H1 (cell line): ENCODE data around the gene NHERF2. TPM values are rescaled to one million over a fixed set of nuclear protein-coding genes. Genes with fewer than 3 reads are reported as not detected.

Source experiments
- CTCF ChIA-PET: fragments of 300-600 bp; sonication (Branson Sonifier 250); formaldehyde crosslinking; loops from one replicate; lab custom pipeline; 2021; ENCODE audit not compliant: partially characterized antibody; lab: Charles Lee
- POLR2A ChIA-PET: fragments of 300-600 bp; sonication (Branson Sonifier 250); formaldehyde crosslinking; loops from one replicate; lab custom pipeline; 2021; ENCODE audit warnings: inconsistent platforms; ENCODE audit not compliant: partially characterized antibody; lab: Charles Lee
- DNase-seq, 2 experiments: peaks; one replicate each; pipeline versions ENCODE4 v3.0.0 to v3.0.0-alpha.2; 2010 to 2022; ENCODE audit warnings: low spot score in 2 of 2, low read depth in 1 of 2, mixed read lengths in 1 of 2
- FAIRE-seq: peaks from 2 replicates; lab custom pipeline; 2011; peaks lifted over from hg19 to GRCh38; lab: Jason Lieb, UNC
- H2AFZ ChIP-seq: 2 replicates; pipeline ENCODE4 v1.8.1; 2012; ENCODE audit warnings: low read length, inconsistent platforms
- H2AK5ac ChIP-seq: 2 replicates; pipeline ENCODE4 v1.6.1; 2013; ENCODE audit warnings: low read depth, low read length
- H2BK120ac ChIP-seq: replicated peaks from 2 replicates; pipeline ENCODE3; 2013; ENCODE audit warnings: low read depth, low read length, inconsistent platforms
- H2BK12ac ChIP-seq: 2 replicates; pipeline ENCODE4 v1.6.1; 2013; ENCODE audit warnings: low read depth, low read length
- H2BK15ac ChIP-seq: 2 replicates; pipeline ENCODE4 v1.6.1; 2013; ENCODE audit warnings: low read length
- H2BK20ac ChIP-seq: 2 replicates; pipeline ENCODE4 v1.6.1; 2013; ENCODE audit warnings: low read length
- H2BK5ac ChIP-seq: 2 replicates; pipeline ENCODE4 v1.6.1; 2013; ENCODE audit warnings: low read depth, low read length
- H3K14ac ChIP-seq: 2 replicates; pipeline ENCODE4 v1.6.1; 2013; ENCODE audit warnings: inconsistent platforms; ENCODE audit not compliant: insufficient read length
- H3K18ac ChIP-seq: 2 replicates; pipeline ENCODE4 v1.6.1; 2013; ENCODE audit warnings: low read length; ENCODE audit errors: extremely low read depth
- H3K23ac ChIP-seq: 2 replicates; pipeline ENCODE4 v1.6.1; 2013; ENCODE audit warnings: inconsistent platforms; ENCODE audit not compliant: insufficient read length
- H3K23me2 ChIP-seq: 2 replicates; pipeline ENCODE4 v1.6.1; 2013; ENCODE audit warnings: low read depth, low read length
- H3K27ac ChIP-seq: 2 replicates; pipeline ENCODE4 v1.6.1; 2011; ENCODE audit warnings: low read depth, low read length, inconsistent platforms
- H3K27me3 ChIP-seq, 4 experiments: replicated peaks in 1 of 4; 1 replicate in 1 of 4; 2 replicates in 3 of 4; pipeline versions ENCODE4 v1.6.1 to v1.8.1; 2011 to 2013; ENCODE audit warnings: low read length in 3 of 4, mild to moderate bottlenecking in 3 of 4, inconsistent platforms in 2 of 4, mixed read lengths in 2 of 4, moderate library complexity in 1 of 4; ENCODE audit not compliant: control insufficient read depth in 3 of 4, insufficient read depth in 3 of 4; ENCODE audit errors: extremely low read depth in 1 of 4
- H3K36me3 ChIP-seq, 4 experiments: 2 replicates each; pipeline versions ENCODE4 v1.6.1 to v1.8.1; 2011 to 2013; ENCODE audit warnings: mild to moderate bottlenecking in 4 of 4, low read length in 3 of 4, moderate library complexity in 2 of 4, control low read depth in 1 of 4, inconsistent platforms in 1 of 4; ENCODE audit not compliant: insufficient read depth in 4 of 4, control insufficient read depth in 2 of 4
- H3K4ac ChIP-seq: replicated peaks from 2 replicates; pipeline ENCODE3; 2013; ENCODE audit warnings: low read length, low read depth, mixed read lengths, inconsistent platforms; ENCODE audit not compliant: insufficient read length
- H3K4me1 ChIP-seq, 4 experiments: replicated peaks in 1 of 4; 1 replicate in 1 of 4; 2 replicates in 3 of 4; pipeline versions ENCODE4 v1.6.1 to v1.8.1; 2011 to 2013; ENCODE audit warnings: low read length in 3 of 4, inconsistent platforms in 2 of 4, mixed read lengths in 1 of 4; ENCODE audit not compliant: insufficient read depth in 4 of 4, control insufficient read depth in 3 of 4
- H3K4me2 ChIP-seq, 2 experiments: 2 replicates each; pipeline versions ENCODE4 v1.6.1 to v1.8.1; 2011 to 2013; ENCODE audit warnings: low read depth in 2 of 2, low read length in 2 of 2, control low read depth in 1 of 2, inconsistent platforms in 1 of 2, mild to moderate bottlenecking in 1 of 2; ENCODE audit not compliant: insufficient read depth in 1 of 2
- H3K4me3 ChIP-seq, 4 experiments: fragments of 200-600, 300-600 bp in 1 of 4; sonication (generic), shearing (Covaris generic), sonication (Bioruptor Twin) in 1 of 4; 2 replicates each; pipeline versions ENCODE4 v1.5.1 to v1.8.1; 2011 to 2016; ENCODE audit warnings: low read length in 4 of 4, low read depth in 3 of 4, control low read depth in 2 of 4, inconsistent platforms in 2 of 4, mild to moderate bottlenecking in 2 of 4, mixed read lengths in 1 of 4, moderate library complexity in 1 of 4; ENCODE audit not compliant: insufficient read depth in 2 of 4; ENCODE audit errors: extremely low read depth in 1 of 4
- H3K56ac ChIP-seq: replicated peaks from 2 replicates; pipeline ENCODE3; 2013; ENCODE audit warnings: low read depth, mild to moderate bottlenecking, mixed read lengths, low read length, inconsistent platforms; ENCODE audit not compliant: insufficient read length
- H3K79me1 ChIP-seq: 2 replicates; pipeline ENCODE4 v1.6.1; 2013; ENCODE audit warnings: low read depth, low read length, control low read depth
- H3K79me2 ChIP-seq, 2 experiments: 2 replicates each; pipeline versions ENCODE4 v1.6.1 to v1.8.1; 2012 to 2013; ENCODE audit warnings: low read length in 2 of 2, mild to moderate bottlenecking in 2 of 2, inconsistent platforms in 1 of 2; ENCODE audit not compliant: insufficient read depth in 2 of 2, control insufficient read depth in 1 of 2
- H3K9ac ChIP-seq, 4 experiments: replicated peaks in 1 of 4; 1 replicate in 1 of 4; 2 replicates in 3 of 4; pipeline versions ENCODE4 v1.6.1 to v1.8.1; 2011 to 2013; ENCODE audit warnings: low read depth in 3 of 4, low read length in 3 of 4, control low read depth in 2 of 4, mild to moderate bottlenecking in 2 of 4, moderate library complexity in 2 of 4, inconsistent platforms in 1 of 4; ENCODE audit errors: extremely low read depth in 1 of 4
- H3K9me3 ChIP-seq, 2 experiments: 2 replicates each; pipeline versions ENCODE4 v1.6.1 to v1.8.1; 2012 to 2013; ENCODE audit warnings: mild to moderate bottlenecking in 2 of 2, moderate library complexity in 2 of 2, control low read depth in 1 of 2, inconsistent platforms in 1 of 2, low read depth in 1 of 2, low read length in 1 of 2, mixed read lengths in 1 of 2; ENCODE audit not compliant: insufficient read depth in 2 of 2
- H4K20me1 ChIP-seq, 2 experiments: replicated peaks in 1 of 2; 2 replicates each; pipeline versions ENCODE3 to v1.8.1; 2011 to 2013; ENCODE audit warnings: inconsistent platforms in 2 of 2, low read length in 2 of 2, mild to moderate bottlenecking in 1 of 2; ENCODE audit not compliant: insufficient read depth in 2 of 2, control insufficient read depth in 1 of 2
- H4K5ac ChIP-seq: 2 replicates; pipeline ENCODE4 v1.6.1; 2013; ENCODE audit warnings: low read length, low read depth, mixed read lengths, inconsistent platforms; ENCODE audit not compliant: insufficient read length
- H4K8ac ChIP-seq: 2 replicates; pipeline ENCODE4 v1.8.0; 2013; ENCODE audit warnings: mild to moderate bottlenecking, moderate library complexity, low read length, inconsistent platforms; ENCODE audit not compliant: insufficient read depth; ENCODE audit errors: extremely low read depth
- H4K91ac ChIP-seq: replicated peaks from 2 replicates; pipeline ENCODE3; 2013; ENCODE audit warnings: low read length, mixed read lengths, inconsistent platforms; ENCODE audit not compliant: insufficient read length
- CBX8 ChIP-seq: fragments of 300-800, 300-1000 bp; sonication (generic); IDR thresholded peaks from 2 replicates; pipeline ENCODE4 v1.7.1; 2016; ENCODE audit warnings: low read depth, low read length, borderline replicate concordance
- CREB1 ChIP-seq: IDR thresholded peaks from 2 replicates; pipeline ENCODE4 v1.6.1; 2012; ENCODE audit warnings: inconsistent platforms
- CTBP2 ChIP-seq: IDR thresholded peaks from 2 replicates; pipeline ENCODE4 v1.7.0; 2011; ENCODE audit warnings: borderline replicate concordance, mild to moderate bottlenecking, moderate library complexity, mixed read lengths, low read length; ENCODE audit not compliant: insufficient read depth, insufficient read length
- HDAC2 ChIP-seq, 2 experiments: fragments of 300-600 bp in 1 of 2; sonication (generic) in 1 of 2; IDR thresholded peaks; 2 replicates each; pipeline ENCODE4 v1.6.1; 2011 to 2012; ENCODE audit warnings: low read depth in 2 of 2, low read length in 2 of 2, mild to moderate bottlenecking in 2 of 2, moderate library complexity in 2 of 2, borderline replicate concordance in 1 of 2, inconsistent platforms in 1 of 2
- JUN ChIP-seq: IDR thresholded peaks from 2 replicates; pipeline ENCODE4 v1.6.1; 2011; ENCODE audit warnings: low read depth, mild to moderate bottlenecking, improper control_type of control experiment, low read length
- KDM4A ChIP-seq: IDR thresholded peaks from one replicate; pipeline ENCODE4 v1.7.1; 2012; ENCODE audit warnings: low read depth, mild to moderate bottlenecking, moderate library complexity, low read length, inconsistent platforms; ENCODE audit not compliant: severe bottlenecking
- MAFK ChIP-seq: IDR thresholded peaks from 2 replicates; pipeline ENCODE4 v1.6.1; 2012; ENCODE audit warnings: low read depth, mild to moderate bottlenecking, improper control_type of control experiment, low read length
- POLR2A ChIP-seq, 2 experiments: IDR thresholded peaks; 1 replicate in 1 of 2; 2 replicates in 1 of 2; pipeline ENCODE4 v1.6.1; 2011; ENCODE audit warnings: low read depth in 2 of 2, low read length in 2 of 2, mild to moderate bottlenecking in 2 of 2; ENCODE audit errors: control extremely low read depth in 1 of 2
- WGBS, 2 experiments: shearing (Covaris generic) in 1 of 2; methylation state at CpG; one replicate each; pipeline versions ENCODE4 v1.1.6 to v1.1.7; 2013 to 2015; ENCODE audit warnings: low lambda C conversion rate in 2 of 2, mixed read lengths in 2 of 2, inconsistent platforms in 1 of 2, low coverage in 1 of 2, missing lambda C conversion rate in 1 of 2; ENCODE audit not compliant: insufficient replicate concordance in 2 of 2, insufficient coverage in 1 of 2, insufficient read length in 1 of 2; ENCODE audit errors: extremely low coverage in 1 of 2, missing lambda C conversion rate in 1 of 2; 5-methylcytosine and 5-hydroxymethylcytosine counted together
- polyA plus RNA-seq, 7 experiments: library from polyadenylated mRNA; depleted of rRNA in 3 of 7; stranded (reverse) in 5 of 7; unstranded in 2 of 7; fragments of >200 nt in 5 of 7; fragments of 200-250 nt in 2 of 7; gene quantifications; 1 replicate in 5 of 7; 2 replicates in 1 of 7; 4 replicates in 1 of 7; pipeline versions ENCODE4 v1.2.1 to v1.2.3, GENCODE V29; 2011 to 2013; ENCODE audit warnings: missing spikeins in 2 of 7, mixed read lengths in 2 of 7
- total RNA-seq: library from RNA; stranded (reverse); fragmentation: NEBNext Ultra II Directional; extraction: Animal tissue kit (Norgen Biotek cat#: 25700); gene quantifications from 2 replicates; pipeline ENCODE4 v1.2.1, GENCODE V29; 2021
- TF ChIP-seq, protein P1 (sequence below), 3 experiments: IDR thresholded peaks; 1 replicate in 2 of 3; 2 replicates in 1 of 3; pipeline versions ENCODE4 v1.5.1 to v1.6.1; 2011; ENCODE audit warnings: low read length in 3 of 3, mild to moderate bottlenecking in 3 of 3, inconsistent platforms in 2 of 3, low read depth in 1 of 3, moderate library complexity in 1 of 3; ENCODE audit not compliant: insufficient read depth in 1 of 3; ENCODE audit errors: control extremely low read depth in 1 of 3

NHERF2 gene
- total and polyA plus RNA-seq, 2 of the 8 experiments (the other 6 are each of a cell fraction or from before 2014, with no cell fraction given), result 13.9 to 19.3 TPM

DNA sequence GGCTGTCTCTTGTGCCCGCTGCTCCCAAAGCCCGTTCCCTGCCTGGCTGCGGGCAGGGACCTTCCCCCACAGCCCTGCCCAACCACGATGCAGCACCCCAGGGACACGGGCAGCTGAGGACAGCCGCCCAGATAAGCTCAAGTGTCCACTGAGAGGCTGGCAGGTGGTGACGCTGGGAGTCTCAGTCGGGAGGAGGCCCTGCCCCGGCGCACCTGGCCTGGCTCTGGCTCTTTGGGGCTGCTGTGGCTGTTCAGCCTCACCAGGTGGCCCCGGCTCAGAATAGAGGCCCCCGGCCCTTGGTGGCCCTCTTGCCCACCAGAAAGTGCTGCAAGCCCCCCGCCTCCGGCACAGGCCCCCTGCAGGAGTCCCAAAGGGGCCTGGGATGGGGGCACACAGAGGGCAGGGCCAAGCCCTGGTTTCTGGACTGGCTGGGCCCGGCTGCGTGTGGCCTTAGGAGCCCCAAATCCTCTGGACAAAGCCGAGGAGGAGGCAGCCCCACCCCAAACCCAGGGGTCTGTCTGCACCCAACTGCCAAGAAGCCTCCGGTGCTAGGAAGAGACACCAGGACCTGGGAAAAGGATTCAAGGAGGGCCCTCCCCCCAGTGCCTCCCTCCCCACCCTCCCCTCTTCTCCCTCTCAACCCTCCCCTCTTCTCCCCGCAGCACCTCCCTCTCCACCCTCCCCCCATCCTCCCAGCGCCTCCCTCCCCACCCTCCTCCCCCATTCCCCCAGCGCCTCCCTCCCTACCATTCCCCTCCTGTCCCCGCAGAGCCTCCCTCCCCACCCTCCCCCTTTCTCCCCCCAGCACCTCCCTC, 15.7 kb downstream of the NHERF2 start:
- no peak overlapping the region for H3K4ac ChIP-seq
- no peak overlapping the region for H3K4me3 ChIP-seq
- H3K27me3 ChIP-seq, result no peaks in the 10 kb centered on the region; a peak in 1 of 7 replicates
- POLR2A ChIA-PET, result interaction anchor here (0.7 to 2.0 kb wide), 5 partner anchors 8 to 78 kb away, joined by 3 to 9 read pairs (median 4); partner anchors contain the start of gene RPS2
- no peak overlapping the region for H3K14ac ChIP-seq
- no peaks in the 10 kb centered on the region for H3K79me1 ChIP-seq
- no peak overlapping the region for H2BK120ac ChIP-seq
- no peak overlapping the region for H2BK15ac ChIP-seq
- WGBS, 2 experiments, result 93% methylated on average over 13 of the region's 22 CpGs; no CpG with 5 or more reads in 1 of the 2 experiments
- H4K91ac ChIP-seq, result no peak overlapping the region
- H3K27ac ChIP-seq, result no peak overlapping the region
- CTCF ChIA-PET, result interaction anchor here (1.0 to 1.9 kb wide), 3 partner anchors 11 to 20 kb away, joined by 3 to 9 read pairs (median 4); no protein-coding TSS in a partner anchor
- peaks cover 0 to 4% (median 0%) of the 10 kb centered on the region in 4 experiments; a peak in 4 of 7 replicates for H3K4me1 ChIP-seq
- no peak overlapping the region for H2BK12ac ChIP-seq
- no peak overlapping the region for H2AFZ ChIP-seq
- no peak overlapping the region for H4K8ac ChIP-seq
- no peak overlapping the region for H3K9ac ChIP-seq
- no peak for DNase-seq
- no peak overlapping the region for H3K18ac ChIP-seq
- no peaks in the 10 kb centered on the region for H3K9me3 ChIP-seq
- no peak overlapping the region for H3K23ac ChIP-seq
- peaks cover 0 to 5% of the 10 kb centered on the region in 2 experiments for H4K20me1 ChIP-seq
- no peak overlapping the region for H2BK20ac ChIP-seq
- H3K79me2 ChIP-seq, result peaks cover 0 to 5% of the 10 kb centered on the region in 2 experiments; a peak in 1 of 4 replicates
- no peak overlapping the region for H2AK5ac ChIP-seq
- peaks cover 5% of the 10 kb centered on the region; the same call in 1 of the 2 replicates for H3K23me2 ChIP-seq
- H3K4me2 ChIP-seq, result no peak overlapping the region
- no peak for FAIRE-seq
- no peak overlapping the region for H3K56ac ChIP-seq
- no peak overlapping the region for H2BK5ac ChIP-seq
- H4K5ac ChIP-seq, result no peak overlapping the region
- peaks cover 0 to 3% (median 0%) of the 10 kb centered on the region in 4 experiments; a peak in 1 of 8 replicates for H3K36me3 ChIP-seq
- no peak for TF ChIP-seq JUN
- no peak for TF ChIP-seq POLR2A (IDR thresholded peaks at IDR 0.05; ENCODE audit: control extremely low read depth in 1 of 2, low read depth in 2 of 2, low read length in 2 of 2)
- no peak for TF ChIP-seq CBX8
- no peak for TF ChIP-seq CREB1
- TF ChIP-seq CTBP2, result no peak
- TF ChIP-seq HDAC2 (IDR thresholded peaks at IDR 0.05; ENCODE audit: borderline replicate concordance in 1 of 2, low read depth in 2 of 2, low read length in 2 of 2), result no peak
- TF ChIP-seq MAFK, result no peak
- TF ChIP-seq, protein P1, sequence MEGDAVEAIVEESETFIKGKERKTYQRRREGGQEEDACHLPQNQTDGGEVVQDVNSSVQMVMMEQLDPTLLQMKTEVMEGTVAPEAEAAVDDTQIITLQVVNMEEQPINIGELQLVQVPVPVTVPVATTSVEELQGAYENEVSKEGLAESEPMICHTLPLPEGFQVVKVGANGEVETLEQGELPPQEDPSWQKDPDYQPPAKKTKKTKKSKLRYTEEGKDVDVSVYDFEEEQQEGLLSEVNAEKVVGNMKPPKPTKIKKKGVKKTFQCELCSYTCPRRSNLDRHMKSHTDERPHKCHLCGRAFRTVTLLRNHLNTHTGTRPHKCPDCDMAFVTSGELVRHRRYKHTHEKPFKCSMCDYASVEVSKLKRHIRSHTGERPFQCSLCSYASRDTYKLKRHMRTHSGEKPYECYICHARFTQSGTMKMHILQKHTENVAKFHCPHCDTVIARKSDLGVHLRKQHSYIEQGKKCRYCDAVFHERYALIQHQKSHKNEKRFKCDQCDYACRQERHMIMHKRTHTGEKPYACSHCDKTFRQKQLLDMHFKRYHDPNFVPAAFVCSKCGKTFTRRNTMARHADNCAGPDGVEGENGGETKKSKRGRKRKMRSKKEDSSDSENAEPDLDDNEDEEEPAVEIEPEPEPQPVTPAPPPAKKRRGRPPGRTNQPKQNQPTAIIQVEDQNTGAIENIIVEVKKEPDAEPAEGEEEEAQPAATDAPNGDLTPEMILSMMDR (IDR thresholded peaks at IDR 0.05; ENCODE audit: control extremely low read depth in 1 of 3, insufficient read depth in 1 of 3, low read depth in 1 of 3, low read length in 3 of 3), result no peak
- TF ChIP-seq KDM4A, result no peak
